ENCODE results near the gene SERTAD2.
A peak's percentile ranks its signal among the peaks of the same experiment; 100 is the strongest.

The SERTAD2 gene, protein sequence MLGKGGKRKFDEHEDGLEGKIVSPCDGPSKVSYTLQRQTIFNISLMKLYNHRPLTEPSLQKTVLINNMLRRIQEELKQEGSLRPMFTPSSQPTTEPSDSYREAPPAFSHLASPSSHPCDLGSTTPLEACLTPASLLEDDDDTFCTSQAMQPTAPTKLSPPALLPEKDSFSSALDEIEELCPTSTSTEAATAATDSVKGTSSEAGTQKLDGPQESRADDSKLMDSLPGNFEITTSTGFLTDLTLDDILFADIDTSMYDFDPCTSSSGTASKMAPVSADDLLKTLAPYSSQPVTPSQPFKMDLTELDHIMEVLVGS

DNA sequence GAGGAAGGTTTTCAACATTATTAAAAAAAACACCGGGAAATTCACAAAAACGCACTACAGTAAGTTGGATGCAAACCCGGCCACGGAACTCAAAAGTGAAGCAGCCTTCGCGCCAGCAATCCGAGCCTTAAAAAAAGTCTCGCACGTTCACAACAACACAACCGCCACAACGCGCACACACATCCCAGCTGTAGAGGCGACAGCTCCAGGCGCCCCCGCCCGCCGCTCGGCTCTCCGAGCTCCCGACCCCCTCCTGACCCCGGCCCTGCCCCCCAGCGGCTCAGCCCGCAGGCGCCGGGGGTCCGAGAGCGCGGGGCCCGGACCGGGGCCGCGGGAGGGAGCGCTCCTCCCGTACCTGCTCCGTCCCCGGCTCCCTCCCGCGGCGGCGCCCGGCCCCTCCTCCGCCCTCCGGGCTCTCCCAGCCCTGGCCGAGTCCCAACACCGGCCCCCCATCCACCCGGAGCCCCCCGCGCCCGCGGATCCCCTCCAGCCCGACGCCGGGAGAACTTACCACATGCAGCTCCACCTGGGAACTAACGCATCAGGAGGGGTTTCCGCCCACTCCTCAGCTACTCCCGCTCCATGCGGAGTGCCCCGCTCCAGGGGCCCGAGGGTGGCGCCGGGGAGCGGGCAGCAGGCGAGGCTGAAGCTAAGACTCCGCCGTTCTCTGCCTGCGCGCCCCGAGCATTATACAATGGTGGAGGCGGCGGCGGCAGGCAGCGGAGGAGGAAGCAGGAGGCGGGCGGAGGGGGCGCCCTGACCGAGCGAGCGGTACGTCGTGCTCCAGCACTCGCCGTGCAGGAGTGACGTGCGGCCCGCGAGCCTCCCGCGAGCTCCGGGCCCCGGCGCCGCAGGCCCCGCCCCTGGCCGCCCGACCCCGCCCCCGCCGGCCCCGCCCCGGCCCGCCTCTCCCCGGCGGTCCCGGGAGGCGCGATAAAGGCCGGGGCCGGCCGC, at the start of gene SERTAD2:
Gene SERTAD2 (minus strand): TSS at position 805 of the 954 bp plus-strand sequence. CDS start 17,042 bp downstream, outside the sequence.
- peak; percentile 98 for DNase-seq (ENCODE audit: low spot score)

DNA sequence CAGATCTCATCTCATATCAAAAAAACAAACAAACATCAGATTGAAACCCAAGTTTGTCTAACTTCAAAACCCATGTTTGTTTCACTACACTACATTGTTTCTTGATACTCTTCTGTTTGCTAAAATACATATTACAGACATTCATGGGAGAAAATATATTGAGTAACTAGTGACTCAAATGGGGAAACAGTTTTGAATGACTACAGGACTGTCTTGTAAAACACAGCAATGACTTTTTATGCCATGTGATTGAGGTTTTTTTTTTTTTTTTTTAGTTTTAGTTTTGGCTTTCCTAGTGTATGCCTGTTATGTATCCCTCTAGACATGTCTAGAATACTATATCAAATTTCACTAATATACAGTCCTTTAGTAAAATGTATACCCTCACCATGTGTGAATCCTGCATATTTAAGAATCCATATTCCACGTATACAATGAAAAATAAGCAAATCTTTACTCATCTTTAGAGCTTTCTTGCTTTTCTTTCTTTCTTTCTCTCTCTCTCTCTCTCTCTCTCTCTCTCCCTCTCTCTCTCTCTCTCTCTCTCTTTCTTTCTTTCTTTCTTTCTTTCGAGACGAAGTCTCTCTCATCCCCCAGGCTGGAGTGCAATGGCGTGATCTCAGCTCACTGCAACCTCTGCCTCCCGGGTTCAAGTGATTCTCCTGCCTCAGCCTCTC, 46.6 kb upstream of the SERTAD2 start:
- peak; percentile 51 for DNase-seq (ENCODE audit: low spot score)

DNA sequence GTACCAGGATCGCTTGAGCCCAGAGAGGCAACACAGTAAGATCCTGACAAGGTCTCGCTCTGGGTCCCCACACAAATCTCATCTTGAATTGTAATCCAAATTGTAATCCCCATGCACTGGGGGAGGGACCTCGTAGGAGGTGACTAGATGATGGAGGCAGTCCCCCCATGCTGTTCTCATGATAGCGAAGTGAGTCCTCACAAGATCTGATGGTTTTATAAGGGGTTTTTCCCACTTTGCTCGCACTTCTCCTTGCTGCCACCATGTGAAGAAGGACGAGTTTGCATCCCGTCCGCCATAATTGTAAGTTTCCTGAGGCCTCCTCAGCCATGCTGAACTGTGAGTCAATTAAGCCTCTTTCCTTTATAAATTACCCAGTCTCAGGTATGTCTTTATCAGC, 46.0 kb upstream of the SERTAD2 start:
- no peak for DNase-seq (ENCODE audit: low spot score)

DNA sequence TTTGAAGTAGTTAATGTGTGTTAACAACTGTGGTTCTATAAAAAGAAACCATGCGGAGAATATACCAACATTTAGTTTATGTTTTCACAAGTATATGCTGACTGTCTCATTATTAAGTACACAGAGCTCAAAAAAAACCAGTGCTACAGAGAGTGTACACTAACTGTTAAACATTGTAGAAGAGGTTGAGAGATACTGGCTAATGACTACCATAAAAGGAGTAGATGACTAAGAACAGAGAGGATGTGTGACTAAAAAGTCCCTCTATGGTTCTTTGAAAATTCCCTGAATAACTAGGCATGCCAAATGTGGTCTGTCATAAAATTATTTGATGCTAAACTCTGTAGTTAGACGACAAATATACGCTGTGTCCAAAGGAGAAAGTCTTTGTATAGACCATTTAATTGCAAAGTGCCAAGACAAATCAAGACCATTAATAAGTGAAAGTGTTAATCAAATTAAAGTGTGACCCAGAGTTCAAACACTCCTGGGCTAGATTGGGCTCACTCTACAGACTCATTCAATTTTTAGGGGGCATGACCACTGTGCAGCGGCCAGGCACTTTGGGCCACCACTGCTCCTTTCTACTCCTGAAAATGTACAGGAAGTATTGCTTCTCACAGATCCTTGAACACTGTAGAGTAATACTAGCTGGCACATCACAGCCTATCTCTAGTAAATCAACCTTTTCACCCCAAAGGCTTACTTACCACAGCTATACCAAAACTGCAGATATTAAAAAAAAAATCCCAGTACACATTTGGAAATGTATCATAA, 45.1 kb upstream of the SERTAD2 start:
- DNase-seq (ENCODE audit: low spot score) = peak; percentile 82

DNA sequence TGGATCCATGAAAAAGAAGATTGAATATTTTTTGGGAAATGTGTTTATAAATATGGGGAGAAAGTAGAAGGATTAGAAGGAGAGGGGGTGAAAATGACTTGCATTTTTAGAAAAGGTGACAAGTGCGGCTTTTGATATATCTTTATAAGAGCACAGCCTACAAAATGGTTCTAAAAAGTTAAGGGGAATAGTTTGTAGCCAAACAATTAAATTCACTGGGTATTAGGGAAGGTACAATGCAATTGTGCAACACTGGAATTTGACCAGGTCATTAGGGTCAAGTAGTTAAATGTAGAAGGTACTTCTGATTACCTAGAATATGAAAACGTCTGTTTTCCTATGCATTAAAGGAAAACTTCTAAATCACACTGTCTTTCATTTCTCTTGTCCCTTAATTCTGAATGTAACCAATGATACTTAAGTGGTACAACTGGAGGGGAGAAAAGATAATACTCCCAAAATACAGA, 44.5 kb upstream of the SERTAD2 start:
- DNase-seq (ENCODE audit: low spot score) = no peak

DNA sequence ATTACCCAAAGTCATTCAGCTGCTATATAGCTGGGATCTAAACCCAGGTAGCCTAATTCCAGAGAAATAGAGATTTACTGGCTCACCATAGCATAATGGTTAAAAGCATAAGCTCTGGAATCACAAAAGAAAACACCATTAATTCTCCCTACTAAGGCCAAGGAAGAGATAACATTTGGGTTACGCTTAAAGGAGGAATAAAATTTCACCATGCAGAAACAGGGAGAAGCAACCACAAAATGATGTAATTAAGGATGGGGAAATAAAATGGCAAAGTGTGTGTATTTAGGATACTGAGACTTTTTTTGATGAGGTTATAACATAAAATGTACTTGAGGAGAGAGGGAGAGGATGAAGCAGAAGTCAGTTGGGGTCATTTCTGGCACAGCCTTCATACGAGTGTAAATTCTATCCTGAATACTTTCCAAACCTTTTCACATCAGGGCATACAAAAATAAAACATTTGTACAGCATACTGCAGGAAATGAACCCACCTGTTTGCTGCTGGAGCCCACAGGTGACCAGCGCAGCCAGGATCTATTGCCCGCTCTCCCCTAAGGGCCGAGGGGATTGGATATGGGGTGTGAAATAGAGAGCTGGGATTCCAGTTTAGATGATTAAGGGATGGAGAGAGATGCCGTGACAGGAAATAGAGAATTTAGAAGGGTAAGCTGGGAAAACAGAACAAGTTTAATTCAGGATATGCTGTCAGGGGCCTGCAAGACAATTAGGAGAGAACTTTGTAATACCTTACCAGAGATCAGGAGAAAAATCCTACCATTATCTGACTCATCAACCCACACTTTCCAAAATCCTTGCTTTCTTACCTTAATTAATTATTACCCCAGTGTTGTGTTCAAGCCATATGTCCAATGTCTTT, 43.8 kb upstream of the SERTAD2 start:
- DNase-seq (ENCODE audit: low spot score) = peak; percentile 21

DNA sequence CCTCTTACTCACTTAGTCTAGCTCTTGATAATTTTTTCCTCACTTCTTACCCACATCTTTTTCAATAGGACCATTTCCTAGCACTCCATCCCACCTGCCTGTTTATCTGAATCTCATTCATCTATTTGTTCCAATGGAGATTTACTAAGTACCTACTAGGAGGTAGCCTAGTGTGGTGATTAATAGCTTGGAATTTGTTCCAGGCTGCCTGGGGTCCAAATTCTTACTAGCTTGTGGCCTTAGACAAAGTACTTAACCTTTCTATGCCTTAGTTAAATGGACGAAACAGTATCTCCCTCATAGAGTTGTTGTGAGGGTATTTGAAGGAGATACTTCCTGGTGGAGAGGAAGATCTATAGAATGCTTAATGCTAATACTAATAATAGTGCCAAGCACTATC, 42.9 kb upstream of the SERTAD2 start:
- no peak for DNase-seq (ENCODE audit: low spot score)

DNA sequence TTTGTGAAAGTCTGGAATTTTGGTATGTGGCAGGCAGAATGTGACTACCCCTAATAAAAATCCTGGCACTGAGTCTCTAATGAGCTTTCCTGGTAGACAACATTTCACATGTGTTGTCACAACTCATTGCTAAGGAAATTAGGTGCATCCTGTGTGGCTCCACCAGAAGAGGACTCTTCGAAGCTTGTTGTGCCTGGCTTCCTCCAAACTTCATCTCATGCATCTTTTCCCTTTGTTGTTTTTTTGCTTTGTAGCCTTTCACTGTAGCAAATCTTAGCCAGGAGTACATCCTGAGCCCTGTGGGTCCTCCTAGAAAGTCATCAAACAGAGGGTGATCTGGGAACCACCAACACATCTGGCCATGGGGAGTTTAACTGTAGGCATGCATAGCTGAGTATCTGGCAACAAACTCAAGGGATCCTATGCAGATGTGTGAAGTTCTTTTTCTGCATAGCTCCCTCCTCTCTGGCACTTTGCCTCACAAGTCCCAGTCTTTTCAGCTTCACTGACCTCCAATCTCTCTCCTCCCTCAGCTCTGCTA, 42.1 kb upstream of the SERTAD2 start:
- DNase-seq (ENCODE audit: low spot score) = peak; percentile 17

DNA sequence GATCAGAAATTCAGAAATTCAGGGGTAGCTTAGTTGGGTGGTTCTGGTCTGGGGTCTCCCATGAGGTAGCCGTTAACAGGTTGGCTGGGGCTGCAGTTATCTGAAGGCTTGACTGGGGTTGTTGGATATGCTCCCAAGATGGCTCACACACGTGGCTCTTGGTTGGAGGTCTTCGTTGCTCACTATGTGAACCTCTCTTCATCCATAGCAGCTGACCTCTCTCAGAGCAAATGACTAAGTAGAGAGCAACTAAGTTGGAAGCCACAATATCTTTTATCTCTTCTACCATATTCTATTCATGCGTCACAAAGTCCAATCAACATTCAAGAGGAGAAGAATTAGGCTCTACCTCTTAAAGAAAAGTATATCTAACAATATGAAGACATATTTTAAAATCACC, 38.7 kb upstream of the SERTAD2 start:
- no peak for DNase-seq (ENCODE audit: low spot score)

DNA sequence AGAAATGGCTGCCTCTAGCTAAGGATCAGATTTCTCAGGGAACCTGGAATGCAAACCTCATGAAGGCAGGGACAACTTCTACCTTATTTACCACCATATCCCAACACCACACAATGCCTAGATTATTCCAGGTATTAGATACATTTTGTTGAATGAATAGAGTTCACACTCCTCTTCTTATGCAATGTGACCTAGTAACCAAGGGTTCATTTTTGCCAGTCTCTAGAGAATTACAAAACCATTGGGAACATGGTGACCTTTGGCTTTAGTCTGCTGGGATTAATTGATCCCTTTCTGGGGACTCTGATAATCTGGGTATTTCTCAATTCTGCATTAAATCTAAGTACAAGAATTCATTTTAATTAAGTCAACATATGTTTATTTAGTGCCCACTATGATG, 35.2 kb upstream of the SERTAD2 start:
- no peak for DNase-seq (ENCODE audit: low spot score)

DNA sequence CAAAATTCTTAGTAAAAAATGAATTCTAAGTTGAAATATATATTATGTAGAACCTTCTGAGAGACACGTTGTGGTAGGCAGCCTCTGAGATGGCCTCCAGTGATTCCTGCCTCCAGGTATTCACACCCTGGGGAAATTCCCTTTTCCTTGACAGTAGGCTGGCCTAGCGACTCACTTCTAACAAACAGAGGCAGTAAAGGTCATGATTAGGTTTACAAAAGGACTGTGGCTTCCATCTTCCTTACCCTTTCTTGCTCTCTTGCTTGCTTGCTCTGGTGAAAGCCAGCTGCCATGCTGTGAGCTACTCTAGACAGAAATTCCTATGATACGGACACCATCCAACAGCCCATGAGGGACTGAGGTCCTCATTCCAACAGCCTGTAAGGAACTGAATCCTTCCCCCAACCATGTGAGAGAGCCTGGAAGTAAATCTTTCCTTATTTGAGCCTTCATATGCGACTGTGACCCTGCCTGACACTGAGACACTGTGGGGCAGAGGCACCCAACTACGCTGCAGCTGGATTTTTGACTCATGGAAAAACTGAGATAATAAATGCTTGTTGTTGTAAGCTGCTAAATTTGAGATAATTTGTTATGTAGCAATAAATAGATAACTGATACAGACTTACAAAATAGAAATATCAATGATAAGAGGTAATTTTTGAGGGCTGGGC, 32.7 kb upstream of the SERTAD2 start:
- no peak for DNase-seq (ENCODE audit: low spot score)

DNA sequence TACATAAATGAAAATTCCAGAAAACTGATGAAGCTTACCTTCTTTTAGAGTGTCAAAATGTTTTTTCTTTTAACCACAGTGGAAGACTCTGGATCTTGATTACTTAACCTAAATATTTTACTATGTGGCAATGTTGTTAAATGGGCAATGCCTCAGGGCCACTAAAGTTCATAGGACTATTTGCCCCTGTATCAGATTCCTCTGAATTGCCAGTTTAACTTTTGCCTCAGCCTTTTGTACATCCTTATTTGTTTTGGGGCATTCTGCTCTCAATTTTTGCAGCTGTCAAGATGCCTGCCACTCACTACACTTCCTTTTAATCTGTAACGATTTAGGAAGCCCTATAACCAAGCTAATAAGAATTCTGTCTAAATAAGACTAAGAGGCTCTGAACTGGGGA, 31.7 kb upstream of the SERTAD2 start:
- peak; percentile 32 for DNase-seq (ENCODE audit: low spot score)

DNA sequence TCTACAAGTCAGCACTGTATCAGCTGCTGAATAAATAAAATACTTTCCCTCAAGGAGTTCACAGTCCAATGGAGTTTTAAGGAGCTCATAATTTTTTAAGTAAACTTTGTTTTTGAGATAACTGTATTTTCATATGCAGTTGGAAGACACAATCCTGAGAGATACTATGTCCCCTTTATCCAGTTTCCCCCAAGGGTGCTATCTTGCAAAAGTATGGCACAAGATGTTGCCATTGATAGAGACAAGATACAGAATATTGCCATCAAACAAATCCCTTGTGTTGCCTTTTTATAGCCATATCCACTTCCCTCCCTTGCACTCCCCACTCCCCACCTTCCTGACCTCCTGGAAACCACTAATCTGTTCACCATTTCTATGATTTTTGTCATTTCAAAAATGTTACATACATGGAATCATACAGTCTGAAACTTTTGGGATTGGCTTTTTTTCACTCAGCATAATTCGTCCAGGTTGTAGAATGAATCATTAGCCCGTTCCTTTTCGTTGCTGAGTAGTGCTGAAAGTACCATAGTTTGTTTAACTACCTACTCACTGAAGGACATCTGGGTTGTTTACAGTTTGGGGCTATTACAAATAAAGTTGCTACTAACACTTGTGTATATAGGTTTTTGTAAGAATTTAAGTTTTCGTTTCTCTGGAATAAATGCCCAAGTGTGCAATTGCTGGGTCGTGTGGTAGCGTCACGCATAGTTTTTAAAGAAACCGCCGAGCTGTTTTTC, 30.2 kb upstream of the SERTAD2 start:
- DNase-seq (ENCODE audit: low spot score) = no peak

DNA sequence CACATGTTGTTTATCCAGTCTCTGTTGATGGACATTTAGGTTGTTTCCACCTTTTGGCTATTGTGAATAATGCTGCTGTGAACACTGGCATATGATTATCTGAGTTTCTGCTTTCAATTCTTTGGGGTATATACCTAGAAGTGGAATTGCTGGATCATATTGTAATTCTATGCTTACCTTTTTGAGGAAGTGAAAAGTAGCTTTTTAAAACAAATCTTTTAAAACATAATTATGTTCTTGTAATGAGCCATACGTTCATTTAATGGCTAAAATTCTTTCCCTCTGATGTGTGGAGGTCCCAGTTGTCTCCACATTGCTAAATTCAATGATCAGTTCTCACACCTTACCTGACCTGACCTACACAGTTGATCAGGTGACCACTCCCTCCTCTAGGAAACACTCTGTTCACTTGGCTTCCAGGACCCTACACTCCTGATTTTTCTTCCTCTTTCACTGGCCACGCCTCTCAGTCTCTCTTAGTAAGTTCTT, 27.8 kb upstream of the SERTAD2 start:
- no peak for DNase-seq (ENCODE audit: low spot score)

DNA sequence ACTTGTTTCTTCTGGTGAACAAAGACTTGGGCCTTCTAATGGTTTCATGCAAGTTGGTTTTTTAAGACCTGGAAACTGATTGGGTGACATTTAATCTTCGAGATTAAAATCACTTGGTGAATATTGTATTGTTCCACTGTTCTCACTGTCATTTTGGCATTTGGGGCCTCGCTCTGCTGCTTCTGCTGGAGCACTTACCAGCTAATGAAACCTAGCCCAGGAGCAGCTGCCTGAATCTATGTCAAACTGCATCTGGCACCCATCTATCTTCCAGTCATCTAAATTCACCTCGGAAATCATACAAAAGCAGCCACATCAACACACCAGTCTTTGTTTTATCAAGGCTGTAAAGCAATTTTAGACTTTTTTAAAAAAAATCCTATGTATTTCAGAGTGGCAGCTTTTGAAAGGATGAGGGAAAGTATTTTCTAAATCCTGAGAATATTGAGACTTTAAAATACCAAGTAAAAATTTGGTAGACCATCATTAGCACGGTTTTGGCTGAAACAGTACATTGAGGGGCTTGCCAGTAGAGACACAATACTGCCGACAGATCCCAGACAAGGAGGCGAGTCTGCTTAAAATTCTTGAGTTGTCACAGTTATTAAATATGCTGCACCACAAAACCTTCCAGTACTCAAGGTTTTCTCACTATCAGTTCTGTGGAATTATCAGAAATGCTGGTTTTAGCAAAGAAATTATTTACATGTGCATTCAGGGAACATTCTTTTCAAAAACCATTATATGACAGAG, 26.1 kb upstream of the SERTAD2 start:
- DNase-seq (ENCODE audit: low spot score) = no peak

DNA sequence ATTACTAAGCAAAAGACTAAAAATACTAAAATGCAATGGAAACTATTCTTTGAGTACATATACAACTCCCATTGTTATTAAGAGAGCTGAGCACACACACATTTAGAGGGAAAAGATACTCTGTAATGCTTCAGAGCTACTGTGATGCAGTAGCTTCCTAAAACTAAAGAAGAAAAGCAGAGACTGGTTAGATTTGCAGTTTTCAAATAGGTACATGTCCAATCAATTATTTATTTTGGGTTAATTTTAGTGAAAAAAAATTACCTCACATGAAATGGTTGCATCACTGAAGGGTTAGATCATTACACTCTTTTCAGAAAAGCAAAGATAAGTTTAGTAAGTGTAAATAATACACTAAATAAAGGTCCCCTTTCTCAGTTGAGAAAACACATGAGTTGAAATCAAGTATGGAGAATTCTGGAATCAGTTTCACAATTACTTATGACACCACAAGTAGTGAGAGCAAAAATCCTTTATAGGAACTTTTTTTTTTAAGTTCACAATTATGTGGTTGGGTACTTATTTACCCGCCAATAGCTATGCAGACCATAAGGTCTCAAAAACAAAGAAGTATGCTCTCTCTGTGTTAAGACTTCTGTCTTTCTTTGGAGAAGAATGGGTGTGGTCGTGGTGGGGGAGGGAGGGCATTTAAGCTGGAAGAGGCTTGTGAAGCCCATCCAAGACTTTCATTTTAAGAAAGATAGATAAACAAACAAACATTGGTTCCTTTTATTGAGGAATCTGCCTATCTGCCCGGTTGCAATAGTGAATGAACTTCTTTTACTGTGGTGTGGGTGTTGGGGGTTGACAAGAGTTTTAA, 25.3 kb upstream of the SERTAD2 start:
- DNase-seq (ENCODE audit: low spot score) = no peak

DNA sequence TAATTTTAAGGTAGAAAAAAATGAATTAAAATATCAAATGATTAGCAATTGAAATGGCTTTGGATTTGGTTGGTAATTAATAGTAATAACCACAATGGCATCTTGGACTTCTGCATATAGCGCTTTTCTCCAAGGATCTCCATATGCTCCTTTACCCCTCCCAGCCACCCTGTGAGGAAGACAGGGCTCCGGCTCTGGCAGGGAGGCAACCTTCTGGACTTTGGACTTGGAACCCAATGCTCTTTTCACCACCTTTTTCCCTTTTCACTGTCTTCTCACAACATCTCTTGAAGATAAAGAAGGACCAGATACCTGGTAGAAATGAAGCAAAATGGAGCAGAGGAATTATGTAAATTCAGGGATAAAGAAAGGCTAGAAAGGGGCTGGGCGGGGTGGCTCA, 23.8 kb upstream of the SERTAD2 start:
- DNase-seq (ENCODE audit: low spot score) = no peak
